ENCODE data around the gene RSPRY1.

DNA sequence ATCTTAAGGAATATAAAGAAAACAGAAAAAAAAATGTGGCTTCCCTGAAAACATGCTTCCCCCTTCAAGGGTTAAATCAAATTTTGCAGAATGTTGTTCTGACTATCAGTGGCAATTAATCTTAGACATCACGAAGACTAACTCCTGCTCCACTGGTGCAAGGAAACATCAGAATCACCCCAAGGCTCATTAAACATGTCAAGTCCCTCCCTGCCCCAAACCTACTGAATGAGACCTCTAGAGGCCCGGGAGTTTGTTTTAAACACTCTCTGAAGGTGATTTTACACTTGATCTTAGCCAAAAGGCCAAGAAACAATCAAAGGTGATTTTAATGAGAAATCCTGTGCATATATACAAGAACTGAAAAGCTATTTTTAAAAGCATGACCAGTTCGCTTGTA is 18.6 kb upstream of the RSPRY1 start:
- TF ChIP-seq POLR2A (IDR thresholded peaks at IDR 0.05) (no peak), POLR2AphosphoS5 (IDR thresholded peaks at IDR 0.05; ENCODE audit: insufficient read depth in 1 of 2, low read depth in 1 of 2) (no peak)
- TF ChIP-seq, protein P1, sequence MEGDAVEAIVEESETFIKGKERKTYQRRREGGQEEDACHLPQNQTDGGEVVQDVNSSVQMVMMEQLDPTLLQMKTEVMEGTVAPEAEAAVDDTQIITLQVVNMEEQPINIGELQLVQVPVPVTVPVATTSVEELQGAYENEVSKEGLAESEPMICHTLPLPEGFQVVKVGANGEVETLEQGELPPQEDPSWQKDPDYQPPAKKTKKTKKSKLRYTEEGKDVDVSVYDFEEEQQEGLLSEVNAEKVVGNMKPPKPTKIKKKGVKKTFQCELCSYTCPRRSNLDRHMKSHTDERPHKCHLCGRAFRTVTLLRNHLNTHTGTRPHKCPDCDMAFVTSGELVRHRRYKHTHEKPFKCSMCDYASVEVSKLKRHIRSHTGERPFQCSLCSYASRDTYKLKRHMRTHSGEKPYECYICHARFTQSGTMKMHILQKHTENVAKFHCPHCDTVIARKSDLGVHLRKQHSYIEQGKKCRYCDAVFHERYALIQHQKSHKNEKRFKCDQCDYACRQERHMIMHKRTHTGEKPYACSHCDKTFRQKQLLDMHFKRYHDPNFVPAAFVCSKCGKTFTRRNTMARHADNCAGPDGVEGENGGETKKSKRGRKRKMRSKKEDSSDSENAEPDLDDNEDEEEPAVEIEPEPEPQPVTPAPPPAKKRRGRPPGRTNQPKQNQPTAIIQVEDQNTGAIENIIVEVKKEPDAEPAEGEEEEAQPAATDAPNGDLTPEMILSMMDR (IDR thresholded peaks at IDR 0.05), result no peak
